Measurements from ENCODE around the gene SPAG16.

Gene SPAG16

DNA sequence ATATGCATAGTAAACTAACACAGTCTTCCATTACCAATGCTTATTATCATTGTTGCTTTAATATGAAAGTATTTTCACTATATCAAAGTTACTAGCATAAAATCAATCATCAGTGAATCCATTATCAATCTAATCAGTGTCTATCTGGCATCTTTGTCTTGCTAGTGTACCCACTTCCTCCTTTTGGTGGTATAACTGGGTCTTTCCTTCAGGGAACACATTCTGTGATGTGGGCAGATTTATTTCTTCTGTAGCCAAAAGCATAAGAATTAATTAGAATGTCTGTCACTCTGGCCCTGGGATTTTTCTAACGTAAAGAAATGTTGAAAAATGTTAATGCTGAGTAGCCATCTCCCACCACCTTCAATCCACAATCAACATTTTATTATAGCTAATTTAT, 970.8 kb downstream of the SPAG16 start:
- no peak for DNase-seq (ENCODE audit: low read depth in 2 of 2)

DNA sequence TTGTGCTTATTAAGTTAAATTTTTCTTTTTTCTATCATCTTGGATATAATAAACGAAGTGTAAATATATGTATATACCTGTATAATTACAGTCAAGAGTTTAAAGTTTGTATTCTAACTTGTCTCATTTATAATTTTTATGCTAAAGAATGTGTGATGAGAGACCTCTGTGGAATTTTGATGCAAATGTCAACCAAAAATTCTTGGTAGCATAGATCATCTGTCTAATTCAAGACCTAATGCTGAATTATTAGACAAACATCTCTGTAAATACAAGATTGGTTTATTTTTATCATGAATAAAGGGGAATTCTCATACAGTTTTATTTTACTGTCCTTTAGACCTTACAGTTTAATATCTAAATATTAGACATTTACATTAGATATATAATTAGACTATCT, 977.4 kb downstream of the SPAG16 start:
- DNase-seq (ENCODE audit: low read depth in 2 of 2) = no peak

DNA sequence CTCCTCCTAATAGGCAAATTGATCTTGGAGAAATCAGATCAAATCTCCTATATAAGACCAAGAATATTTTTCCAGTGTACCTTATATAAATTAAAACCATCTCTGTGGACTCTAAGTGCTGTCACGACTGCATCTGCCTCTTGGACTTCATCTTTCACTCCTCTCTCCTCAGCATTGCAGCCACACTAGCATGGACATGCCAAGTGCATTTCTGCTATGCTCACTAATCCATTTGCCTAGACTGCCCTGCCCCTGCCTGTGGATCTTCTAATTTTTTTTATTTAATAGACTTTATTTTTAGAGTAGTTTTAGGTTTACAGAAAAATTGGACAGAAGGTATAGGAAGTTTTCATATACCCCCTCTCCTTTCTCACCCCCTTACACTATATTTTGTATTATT, 979.9 kb downstream of the SPAG16 start:
- no peak for DNase-seq (ENCODE audit: low read depth in 2 of 2)

DNA sequence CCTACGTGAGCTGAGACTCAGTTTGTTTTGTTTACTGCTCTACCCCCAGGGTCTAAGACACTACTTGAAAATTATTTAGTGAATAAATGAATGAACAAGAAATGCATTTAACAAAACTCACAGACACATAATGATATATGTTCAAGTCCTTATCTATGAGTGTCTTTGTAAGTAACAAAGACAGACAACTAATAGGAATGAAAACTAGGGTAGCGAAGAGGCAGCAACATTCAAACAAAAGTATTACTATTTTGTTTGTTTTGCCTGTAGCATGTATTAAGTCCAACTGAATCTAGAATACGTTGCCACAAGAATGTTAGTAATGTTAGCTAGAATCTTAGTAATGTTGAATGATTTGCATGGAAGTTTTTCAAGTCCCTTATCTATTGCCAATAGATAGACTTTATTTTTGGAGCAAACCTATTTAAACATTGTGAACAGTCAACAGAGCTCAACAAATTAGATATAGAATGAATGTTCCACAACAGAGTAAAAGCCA, 981.8 kb downstream of the SPAG16 start:
- DNase-seq (ENCODE audit: low read depth in 2 of 2) = no peak

DNA sequence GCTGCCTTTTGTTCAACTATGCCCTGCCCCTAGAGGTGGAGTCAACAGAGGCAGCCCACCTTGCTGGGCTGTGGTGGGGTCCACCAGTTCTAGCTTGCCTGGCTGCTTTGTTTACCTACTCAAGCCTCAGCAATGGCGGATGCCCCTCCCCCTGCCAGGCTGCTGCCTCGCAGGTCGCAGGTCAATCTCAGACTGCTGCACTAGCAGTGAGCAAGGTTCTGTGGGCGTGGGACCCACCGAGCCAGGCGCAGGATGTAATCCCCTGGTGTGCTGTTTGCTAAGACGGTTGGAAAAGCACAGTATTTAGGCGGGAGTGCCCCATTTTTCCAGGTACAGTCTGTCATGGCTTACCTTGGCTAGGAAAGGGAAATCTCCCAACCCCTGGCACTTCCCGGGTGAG, 993.6 kb downstream of the SPAG16 start:
- no peak for DNase-seq (ENCODE audit: low read depth in 2 of 2)

DNA sequence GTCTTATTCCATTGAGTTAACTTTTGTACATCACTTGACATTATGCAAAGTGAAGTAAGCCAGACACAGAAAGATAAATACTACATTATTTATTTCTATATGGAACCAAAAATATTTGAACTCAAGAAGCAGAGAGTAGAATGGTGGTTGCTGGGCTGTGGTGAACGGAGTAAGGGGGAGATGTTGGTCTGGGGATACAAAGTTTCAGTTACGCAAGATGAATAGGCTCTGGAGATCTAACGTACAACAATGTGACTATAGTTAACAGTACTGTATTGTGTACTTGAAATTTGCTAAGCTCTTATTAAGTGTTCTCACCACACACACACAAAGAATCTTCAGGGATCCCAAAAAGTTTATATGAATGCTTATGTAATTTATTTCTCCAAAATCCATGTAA, 1001.7 kb downstream of the SPAG16 start:
- DNase-seq (ENCODE audit: low read depth in 2 of 2) = no peak

DNA sequence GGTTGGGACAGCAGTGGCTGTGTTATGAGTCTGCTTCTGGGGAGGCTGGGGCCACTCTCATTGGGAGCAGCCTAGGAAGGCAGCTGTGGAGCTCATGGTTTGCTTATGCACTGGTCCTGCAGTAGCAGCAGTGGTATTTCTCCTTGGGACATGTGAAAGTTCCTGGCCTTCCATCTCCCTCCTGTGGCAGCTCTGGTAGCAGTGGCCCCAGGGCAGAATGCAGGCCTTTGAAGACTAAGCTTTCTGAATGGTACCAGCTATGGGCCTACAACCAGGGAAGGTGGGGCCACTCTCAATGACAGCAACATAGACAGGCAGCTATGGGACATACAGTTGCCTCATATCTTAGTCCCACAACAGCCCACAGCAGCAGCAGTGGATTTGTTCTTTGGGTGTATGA, 1009.3 kb downstream of the SPAG16 start:
- DNase-seq (ENCODE audit: low read depth in 2 of 2) = no peak

DNA sequence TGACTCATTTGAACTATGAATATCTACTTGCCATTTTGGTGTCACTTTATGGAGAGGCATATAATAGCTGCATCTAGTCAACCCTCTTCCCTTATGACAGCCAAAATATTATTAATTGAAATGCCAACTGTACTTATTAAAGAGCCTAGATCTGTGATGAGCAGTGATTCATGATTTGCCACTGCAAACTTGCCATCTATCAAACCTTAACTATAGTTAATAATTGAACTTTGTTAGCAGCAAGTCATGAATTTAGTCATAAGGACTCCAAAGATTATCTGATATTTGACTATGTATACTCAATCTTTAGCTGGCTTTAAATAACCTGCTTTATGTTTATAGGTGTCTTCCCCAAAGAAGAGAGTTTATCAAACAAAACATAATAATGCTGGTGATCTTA, 1010.2 kb downstream of the SPAG16 start:
- no peak for DNase-seq (ENCODE audit: low read depth in 2 of 2)

DNA sequence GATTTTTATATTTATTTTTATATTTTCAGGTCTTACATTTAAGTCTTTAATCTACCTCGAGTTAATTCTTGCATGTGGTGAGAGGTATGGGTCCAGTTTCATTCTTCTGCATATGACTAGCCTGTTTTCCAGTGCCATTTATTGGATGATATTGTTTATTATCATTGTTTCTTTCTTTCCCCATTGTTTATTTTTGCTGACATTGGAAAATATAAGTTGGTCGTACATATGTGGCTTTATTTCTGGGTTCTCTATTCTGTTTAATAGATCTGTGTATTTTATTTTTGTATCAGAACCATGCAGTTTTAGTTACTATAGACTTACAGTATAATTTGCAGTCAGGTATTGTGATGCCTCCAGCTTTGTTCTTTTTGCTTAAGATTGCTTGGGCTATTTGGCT, 1013.2 kb downstream of the SPAG16 start:
- DNase-seq (ENCODE audit: low read depth in 2 of 2) = no peak

DNA sequence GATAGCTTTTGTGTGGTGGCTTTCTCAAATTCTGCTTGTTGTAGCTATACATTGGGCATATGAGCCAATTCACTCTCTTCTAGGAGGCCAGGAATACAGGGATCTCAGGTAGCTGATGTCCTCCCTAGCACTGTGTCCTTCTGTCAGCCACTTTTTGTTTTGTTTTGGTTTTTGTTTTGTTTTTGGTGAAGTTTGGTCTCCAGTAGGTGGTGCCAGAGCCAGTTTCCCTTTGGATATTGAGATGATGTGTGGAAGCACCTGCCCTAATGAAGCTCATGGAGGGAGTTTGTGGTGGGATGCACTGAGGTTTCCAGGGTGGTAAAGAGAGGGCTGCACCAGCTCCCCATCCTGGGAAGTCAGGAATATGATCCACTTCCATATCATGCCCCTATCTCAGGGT, 1026.1 kb downstream of the SPAG16 start:
- DNase-seq (ENCODE audit: low read depth in 2 of 2) = no peak

DNA sequence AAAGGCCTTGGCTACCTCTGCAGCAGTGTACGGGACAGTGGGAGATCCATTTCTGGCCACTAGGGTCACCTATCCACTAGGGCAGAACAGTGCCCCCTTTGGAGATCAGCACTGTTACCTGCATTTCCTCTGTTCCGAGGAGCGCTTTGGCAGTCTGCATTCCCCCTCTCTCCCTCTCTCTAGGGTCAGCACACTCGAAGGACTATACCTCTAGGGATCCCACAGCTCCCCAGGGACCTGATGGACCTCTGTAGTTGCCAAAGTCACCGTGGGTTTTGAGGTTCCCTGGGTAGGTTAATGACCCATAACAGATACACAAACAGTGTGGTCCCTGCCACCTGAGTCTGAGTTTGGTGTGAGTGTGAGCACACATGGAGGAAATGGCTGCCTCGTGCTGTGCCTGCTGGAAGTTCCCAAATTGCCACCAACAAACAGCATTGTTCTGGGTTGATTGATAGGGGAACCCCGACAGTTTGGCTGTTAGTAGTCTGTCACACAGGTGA, 1026.8 kb downstream of the SPAG16 start:
- DNase-seq (ENCODE audit: low read depth in 2 of 2) = no peak

DNA sequence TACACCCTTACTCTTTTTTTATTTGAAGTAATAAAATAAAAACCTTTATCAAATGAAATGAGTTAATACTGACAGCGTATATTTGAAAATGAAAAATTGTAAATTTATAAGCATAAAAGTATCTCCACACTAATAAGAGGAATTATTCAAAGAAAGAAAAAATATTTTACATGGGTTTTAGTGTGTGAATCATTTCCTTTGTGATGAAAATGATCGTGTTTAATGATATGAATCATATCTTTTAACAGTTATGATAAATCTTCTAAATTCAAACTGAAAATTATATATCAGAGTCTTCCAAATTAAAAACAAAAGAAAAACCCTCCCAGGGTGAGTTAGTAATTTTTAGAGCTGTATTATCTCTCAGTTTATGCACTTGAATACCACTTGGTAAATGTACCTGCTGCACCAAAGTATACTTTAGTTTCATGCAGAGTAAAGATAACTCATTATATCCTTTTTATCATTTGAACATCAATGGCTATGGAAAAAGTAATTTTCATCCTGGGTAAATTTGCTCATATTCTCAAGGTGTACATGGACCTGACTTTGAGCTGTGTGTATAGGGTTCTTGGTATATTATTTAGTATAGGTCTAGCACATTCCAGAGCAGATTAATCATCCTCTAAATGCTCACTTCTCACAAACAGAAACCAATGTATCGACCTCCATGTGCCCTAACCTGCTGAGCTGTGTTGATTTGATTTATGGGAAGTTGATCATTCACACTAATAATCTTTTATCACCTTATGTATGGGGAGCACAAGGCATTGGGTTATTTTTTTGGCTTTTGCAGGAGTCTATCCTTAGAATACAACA, 1027.9 kb downstream of the SPAG16 start:
- DNase-seq (ENCODE audit: low read depth in 2 of 2) = no peak

DNA sequence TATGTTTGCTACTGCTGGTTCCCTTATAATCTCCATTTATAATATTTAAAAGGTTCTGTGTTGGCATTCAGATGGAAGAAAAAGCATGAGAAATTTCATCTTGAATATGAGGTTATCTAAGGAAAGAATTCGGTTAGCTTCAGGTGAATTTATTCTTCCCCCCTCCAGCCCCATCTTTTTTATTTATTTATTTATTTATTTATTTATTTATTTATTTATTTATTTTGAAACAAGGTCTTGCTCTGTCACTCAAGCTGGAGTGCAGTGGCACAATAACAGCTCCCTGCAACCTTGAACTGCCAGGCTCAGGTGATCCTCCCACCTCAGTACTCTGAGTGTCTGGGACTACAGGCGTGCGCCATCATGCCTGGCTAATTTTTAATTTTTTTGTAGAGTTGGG, 1031.1 kb downstream of the SPAG16 start:
- no peak for DNase-seq (ENCODE audit: low read depth in 2 of 2)

DNA sequence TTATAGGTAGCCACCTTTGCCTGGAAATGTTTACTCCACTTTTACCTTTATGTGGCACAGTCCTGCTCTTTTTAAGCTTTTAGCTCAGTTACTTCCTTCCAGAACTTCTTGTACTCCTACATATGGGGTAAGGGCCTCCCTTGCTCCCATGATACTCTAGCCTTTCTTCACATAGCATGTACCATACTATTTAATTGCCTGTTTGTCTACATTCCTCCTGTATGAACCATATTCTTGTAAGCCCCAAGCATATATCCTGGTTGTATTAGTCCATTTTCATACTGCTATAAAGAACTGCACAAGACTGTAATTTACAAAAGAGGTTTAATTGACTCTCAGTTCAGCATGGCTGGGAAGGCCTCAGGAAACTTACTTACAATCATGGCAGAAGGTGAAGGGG, 1035.9 kb downstream of the SPAG16 start:
- DNase-seq (ENCODE audit: low read depth in 2 of 2) = no peak

DNA sequence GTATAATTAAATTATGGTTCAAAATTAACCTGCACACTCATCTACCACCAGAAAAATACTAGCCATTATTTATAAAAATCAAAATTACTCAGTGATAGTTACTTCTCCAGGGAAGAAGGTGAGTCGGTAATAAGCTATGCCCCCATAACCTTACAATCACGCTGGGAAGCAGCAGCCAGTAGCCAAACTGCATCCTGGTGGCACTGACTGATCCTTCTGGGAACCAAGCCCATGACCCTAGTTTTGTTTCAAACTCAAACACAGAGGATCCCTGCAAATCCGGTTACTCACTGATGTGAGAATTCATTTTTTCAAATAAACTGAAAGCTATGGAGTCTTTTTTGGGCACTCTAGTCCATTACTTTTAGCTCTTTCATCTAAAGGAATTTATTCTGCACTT, 1038.4 kb downstream of the SPAG16 start:
- DNase-seq (ENCODE audit: low read depth in 2 of 2) = no peak

DNA sequence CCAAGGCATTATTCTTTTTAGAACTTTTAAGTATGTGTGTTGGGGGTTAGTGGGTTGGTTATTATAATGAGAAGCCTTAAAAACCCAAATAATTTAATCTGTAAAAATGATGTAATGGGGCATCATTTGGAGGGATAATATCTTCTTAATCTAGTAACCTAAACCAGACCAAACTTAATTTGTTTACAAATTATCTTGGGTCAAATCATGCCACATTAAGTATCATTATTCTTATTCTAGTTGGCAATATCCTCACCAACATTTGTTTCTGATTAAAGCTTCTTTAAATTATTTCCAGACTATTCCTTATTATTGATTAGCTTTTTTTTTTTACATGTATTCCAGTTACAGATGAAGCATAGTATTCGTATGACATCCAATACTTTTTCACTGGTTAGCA, 1041.1 kb downstream of the SPAG16 start:
- DNase-seq (ENCODE audit: low read depth in 2 of 2) = no peak

DNA sequence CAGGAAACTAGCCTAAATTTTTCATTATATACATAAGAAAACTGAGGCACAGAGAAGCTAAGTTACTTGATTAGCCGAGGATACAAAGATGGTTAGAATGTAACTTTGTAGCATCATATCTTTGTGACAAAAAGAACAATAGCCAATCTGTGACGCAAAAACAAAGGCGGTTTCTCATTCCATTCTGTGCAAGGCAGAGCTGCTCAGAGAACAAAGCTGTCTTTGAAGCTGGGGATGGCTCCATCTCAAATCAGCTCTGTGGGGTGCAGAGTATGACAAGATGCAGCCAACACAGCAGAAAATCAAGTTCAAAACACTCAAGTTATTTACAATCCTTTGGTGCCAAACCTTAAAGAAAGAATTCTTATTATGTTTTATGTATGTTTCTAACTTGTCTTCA, 1044.7 kb downstream of the SPAG16 start:
- DNase-seq (ENCODE audit: low read depth in 2 of 2) = no peak

DNA sequence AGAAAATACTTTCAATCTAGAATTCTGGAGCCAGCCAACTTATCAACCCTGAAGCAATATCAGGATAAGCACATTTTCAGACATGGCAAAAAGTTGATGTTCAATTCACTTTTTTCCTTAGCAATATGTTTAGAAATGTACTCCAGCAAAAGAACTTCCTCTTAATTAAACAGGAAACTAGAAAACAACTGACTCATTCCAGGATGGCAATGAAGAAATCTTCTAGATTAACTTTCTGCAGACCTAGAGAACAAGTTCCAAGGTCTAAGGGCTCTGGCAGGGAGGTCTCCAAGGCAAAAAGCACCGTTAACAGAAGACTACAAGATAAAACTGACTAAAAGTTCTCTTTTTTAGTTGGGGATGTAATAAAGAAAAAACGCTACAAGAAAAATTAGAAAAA, 1057.4 kb downstream of the SPAG16 start:
- no peak for DNase-seq (ENCODE audit: low read depth in 2 of 2)

DNA sequence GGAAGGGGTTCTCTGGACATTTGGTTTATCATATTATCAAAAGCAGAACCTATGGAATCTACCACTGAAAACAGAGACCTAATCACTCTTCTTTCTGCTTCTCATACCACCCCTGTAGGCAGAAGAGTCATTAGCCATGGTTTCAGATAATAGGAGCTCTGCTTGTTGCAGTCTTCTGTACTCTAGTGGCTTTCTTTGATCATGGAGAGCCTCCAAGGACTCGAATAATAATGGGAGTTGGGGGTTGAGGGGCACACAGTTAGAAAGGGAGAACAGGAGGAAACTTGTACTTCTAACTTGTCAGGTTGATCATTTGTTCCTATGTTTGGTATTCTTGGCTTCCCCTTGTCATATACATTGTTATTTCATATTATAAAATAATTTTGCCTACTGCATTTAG, 1074.2 kb downstream of the SPAG16 start:
- no peak for DNase-seq (ENCODE audit: low read depth in 2 of 2)

DNA sequence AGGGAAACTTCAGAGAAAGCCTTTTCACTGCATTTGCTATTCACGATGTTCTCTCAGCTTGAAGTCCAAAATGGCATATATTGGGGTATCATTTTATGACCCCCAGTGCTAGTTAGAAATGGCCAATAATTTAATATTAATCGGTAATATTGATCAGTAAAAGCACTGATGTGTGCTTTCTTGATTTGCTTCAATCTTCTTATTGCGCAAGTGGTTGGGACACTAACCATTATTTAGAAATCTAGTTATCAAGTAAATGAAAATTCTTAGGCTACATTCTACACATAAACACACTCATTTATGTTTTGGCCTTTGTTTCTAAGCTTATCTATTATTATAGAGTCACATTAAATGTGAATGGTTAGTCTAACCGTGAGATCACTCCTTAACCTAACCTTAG, 1076.9 kb downstream of the SPAG16 start:
- DNase-seq (ENCODE audit: low read depth in 2 of 2) = no peak

DNA sequence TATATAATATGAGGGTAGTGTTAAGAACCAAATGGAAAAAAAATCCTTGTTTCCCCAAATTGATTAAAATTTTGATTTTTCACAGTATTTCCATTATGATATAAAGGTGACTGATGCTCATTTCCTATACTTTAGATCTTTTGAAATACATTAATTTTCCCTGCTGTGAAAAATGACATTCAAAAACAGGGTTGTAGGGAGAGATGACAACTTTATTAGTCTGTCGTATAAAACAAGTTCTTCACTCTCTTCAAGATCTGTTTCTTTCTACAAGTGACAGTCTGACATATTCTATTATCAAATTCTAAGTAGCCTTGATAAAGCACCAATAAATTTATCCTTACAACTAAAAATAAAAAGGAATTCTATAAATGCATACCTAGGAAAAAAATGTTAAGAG, 1081.3 kb downstream of the SPAG16 start:
- no peak for DNase-seq (ENCODE audit: low read depth in 2 of 2)

DNA sequence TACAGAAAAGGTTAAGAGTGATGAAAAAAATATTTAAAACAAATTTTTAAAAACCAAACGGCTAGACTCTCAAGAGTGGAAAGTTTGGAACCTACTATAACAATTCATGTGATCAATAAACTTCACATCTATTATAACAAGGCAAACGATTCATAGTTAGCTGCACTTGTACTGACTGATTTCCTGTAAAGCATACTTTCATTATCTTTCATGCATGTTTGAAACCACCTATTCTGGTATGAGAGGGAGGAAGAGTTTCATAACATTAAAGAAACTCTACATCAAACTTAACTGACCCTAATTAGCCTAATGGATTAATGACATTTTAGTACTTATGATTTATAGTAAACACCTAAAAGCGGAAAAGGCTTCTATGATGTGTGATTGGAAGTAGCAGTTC, 1082.9 kb downstream of the SPAG16 start:
- DNase-seq (ENCODE audit: low read depth in 2 of 2) = no peak

DNA sequence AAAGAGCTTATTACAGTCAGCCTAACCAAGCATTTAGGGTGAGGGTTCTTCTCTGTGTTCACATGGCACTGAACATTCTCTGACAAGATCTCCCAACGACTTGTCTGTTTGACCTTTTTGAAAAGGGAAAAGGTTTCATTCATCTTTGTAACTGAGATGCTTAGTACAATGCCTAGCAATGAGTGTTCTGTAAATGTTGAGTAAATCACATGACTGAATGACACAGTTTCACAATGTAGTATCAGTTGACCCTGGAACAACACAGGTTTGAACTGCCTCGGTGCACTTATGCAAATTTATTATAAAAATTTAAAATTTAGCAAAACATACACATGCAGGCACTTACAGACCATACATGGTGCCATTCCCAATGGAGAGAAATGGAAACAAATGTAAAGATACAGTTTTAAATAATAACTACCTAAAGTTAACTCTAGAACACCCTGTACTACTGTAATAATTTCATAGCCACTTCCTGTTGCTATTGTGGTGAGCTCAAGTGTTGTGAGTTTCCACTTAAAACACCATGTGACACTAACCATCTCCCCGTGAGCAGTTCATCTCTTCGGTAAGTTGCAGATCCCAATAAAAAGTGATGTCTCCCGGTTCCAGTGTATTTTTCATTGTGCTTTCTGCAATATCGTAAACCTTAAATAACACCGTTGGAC, 1092.5 kb downstream of the SPAG16 start:
- no peak for DNase-seq (ENCODE audit: low read depth in 2 of 2)
